ENCODE data around the gene SHROOM3. TPM values are rescaled to one million over a fixed set of nuclear protein-coding genes. Genes with fewer than 3 reads are reported as not detected.

Gene SHROOM3
- total and polyA plus RNA-seq, 12 donors = 1.1 to 16.2 (median 8.8) TPM

DNA sequence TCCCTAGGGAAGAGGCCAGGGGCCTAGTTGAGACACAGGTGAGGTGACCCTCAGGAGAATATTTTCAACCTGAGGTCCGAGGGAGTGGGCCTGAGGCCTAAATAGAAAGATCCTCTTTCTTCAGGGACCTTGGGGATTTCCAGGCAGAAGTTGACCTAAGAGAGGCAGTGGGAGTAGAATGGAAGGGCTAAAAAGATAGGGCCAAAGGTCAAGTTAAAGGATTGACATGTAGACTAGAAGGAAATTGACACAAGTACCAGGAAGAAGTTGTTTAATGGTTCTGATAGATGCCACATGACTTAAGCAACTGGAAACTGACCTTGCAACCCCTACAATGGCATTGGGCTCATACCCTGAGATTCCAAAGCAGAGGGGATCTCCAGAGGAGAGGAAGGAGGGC lies 76.9 kb downstream of the SHROOM3 start:
- no peaks in the 10 kb centered on the region for H3K4me1 ChIP-seq (replicated peaks in 1 of 2)
- intact Hi-C loops (cut with DNase I) = loop anchor here (5.0 to 10.0 kb wide), 3 partner anchors 240 to 533 kb away; no protein-coding TSS in a partner anchor
- no peaks in the 10 kb centered on the region for H3K27me3 ChIP-seq
- no peaks in the 10 kb centered on the region for H3K9me3 ChIP-seq (replicated peaks in 1 of 3)
- 67 to 88% (median 74%) methylated on average over 1 of the region's 1 CpG for WGBS, 4 donors
- TF ChIP-seq POLR2A (IDR thresholded peaks at IDR 0.05) = no peak
- TF ChIP-seq, protein P1, sequence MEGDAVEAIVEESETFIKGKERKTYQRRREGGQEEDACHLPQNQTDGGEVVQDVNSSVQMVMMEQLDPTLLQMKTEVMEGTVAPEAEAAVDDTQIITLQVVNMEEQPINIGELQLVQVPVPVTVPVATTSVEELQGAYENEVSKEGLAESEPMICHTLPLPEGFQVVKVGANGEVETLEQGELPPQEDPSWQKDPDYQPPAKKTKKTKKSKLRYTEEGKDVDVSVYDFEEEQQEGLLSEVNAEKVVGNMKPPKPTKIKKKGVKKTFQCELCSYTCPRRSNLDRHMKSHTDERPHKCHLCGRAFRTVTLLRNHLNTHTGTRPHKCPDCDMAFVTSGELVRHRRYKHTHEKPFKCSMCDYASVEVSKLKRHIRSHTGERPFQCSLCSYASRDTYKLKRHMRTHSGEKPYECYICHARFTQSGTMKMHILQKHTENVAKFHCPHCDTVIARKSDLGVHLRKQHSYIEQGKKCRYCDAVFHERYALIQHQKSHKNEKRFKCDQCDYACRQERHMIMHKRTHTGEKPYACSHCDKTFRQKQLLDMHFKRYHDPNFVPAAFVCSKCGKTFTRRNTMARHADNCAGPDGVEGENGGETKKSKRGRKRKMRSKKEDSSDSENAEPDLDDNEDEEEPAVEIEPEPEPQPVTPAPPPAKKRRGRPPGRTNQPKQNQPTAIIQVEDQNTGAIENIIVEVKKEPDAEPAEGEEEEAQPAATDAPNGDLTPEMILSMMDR (IDR thresholded peaks at IDR 0.05) = no peak
- no peak overlapping the region for H3K4me3 ChIP-seq
- no peaks in the 10 kb centered on the region for H3K36me3 ChIP-seq (replicated peaks in 1 of 2)
- H3K27ac ChIP-seq = no peak overlapping the region
- no peak for DNase-seq

- intact Hi-C loops (cut with DNase I) = loop anchor here (5.0 to 10.0 kb wide), 3 partner anchors 239 to 531 kb away; no protein-coding TSS in a partner anchor
- no peaks in the 10 kb centered on the region for H3K9me3 ChIP-seq (replicated peaks in 1 of 3)
- H3K4me1 ChIP-seq (replicated peaks in 1 of 2) = no peaks in the 10 kb centered on the region
- no peak overlapping the region for H3K4me3 ChIP-seq
- H3K27me3 ChIP-seq = no peaks in the 10 kb centered on the region
- no peak for TF ChIP-seq POLR2A (IDR thresholded peaks at IDR 0.05)
- TF ChIP-seq, protein P1 (IDR thresholded peaks at IDR 0.05) = no peak
- 79 to 90% (median 84%) methylated on average over 7 of the region's 7 CpGs for WGBS, 4 donors
- no peak overlapping the region for H3K27ac ChIP-seq
- no peaks in the 10 kb centered on the region for H3K36me3 ChIP-seq (replicated peaks in 1 of 2)
- DNase-seq = no peak
Measured at GRCh38 chr4:76513482-76513881, 78.5 kb downstream of the SHROOM3 start.

- intact Hi-C loops (cut with DNase I) = loop anchor here (5.0 to 10.0 kb wide), 3 partner anchors 238 to 531 kb away; no protein-coding TSS in a partner anchor
- no peaks in the 10 kb centered on the region for H3K36me3 ChIP-seq (replicated peaks in 1 of 2)
- no peaks in the 10 kb centered on the region for H3K4me1 ChIP-seq (replicated peaks in 1 of 2)
- H3K9me3 ChIP-seq (replicated peaks in 1 of 3) = no peaks in the 10 kb centered on the region
- no peak overlapping the region for H3K4me3 ChIP-seq
- H3K27ac ChIP-seq = no peak overlapping the region
- TF ChIP-seq POLR2A (IDR thresholded peaks at IDR 0.05) = no peak
- TF ChIP-seq, protein P1 (IDR thresholded peaks at IDR 0.05) = no peak
- no peak for DNase-seq
- H3K27me3 ChIP-seq = no peaks in the 10 kb centered on the region
Measured at GRCh38 chr4:76514087-76514486, 79.1 kb downstream of the SHROOM3 start.

- Histone ChIP-seq H3K4me1 (replicated peaks in 1 of 2) (no peaks in the 10 kb centered on the region), H3K9me3 (replicated peaks in 1 of 3) (no peaks in the 10 kb centered on the region), H3K27me3 (no peaks in the 10 kb centered on the region), H3K36me3 (replicated peaks in 1 of 2) (no peaks in the 10 kb centered on the region), H3K27ac (no peak overlapping the region), H3K4me3 (no peak overlapping the region)
- no peak for TF ChIP-seq POLR2A (IDR thresholded peaks at IDR 0.05)
- TF ChIP-seq, protein P1 (IDR thresholded peaks at IDR 0.05) = no peak
- 83 to 96% (median 86%) methylated on average over 2 of the region's 2 CpGs for WGBS, 4 donors
- intact Hi-C loops (cut with DNase I) = loop anchor here (10.0 kb wide), 2 partner anchors 239 to 529 kb away; no protein-coding TSS in a partner anchor
- DNase-seq = no peak
Measured at GRCh38 chr4:76515975-76516843, 81.2 kb downstream of the SHROOM3 start.

Data from adrenal gland (tissue), 12 donors.